Measurements from ENCODE around the gene CENPF.

- TF ChIP-seq CEBPB (IDR thresholded peaks at IDR 0.05), result no peak
- no peak for TF ChIP-seq FOXM1 (IDR thresholded peaks at IDR 0.05; ENCODE audit: borderline replicate concordance, low read depth)
- TF ChIP-seq TCF12 (IDR thresholded peaks at IDR 0.05; ENCODE audit: low read depth), result no peak
- no peak for TF ChIP-seq MAX (IDR thresholded peaks at IDR 0.05)
- TF ChIP-seq TEAD4 (IDR thresholded peaks at IDR 0.05), result no peak
- TF ChIP-seq EGR1 (IDR thresholded peaks at IDR 0.05), result no peak
These were observed 44.9 kb upstream of the CENPF start for GRCh38 chr1:214557952-214558735.

Data from Ishikawa (cell line).